Kidney (tissue), 14 donors: ENCODE measurements around the gene DHRS7B. TPM values are rescaled to one million over a fixed set of nuclear protein-coding genes. Genes with fewer than 3 reads are reported as not detected.

Experiments used
- DNase-seq, 5 donors: peaks; one replicate each; pipeline ENCODE4 v3.0.0-alpha.2; 2013 to 2020
- FAIRE-seq: peaks from 2 replicates; lab custom pipeline; 2012; peaks lifted over from hg19 to GRCh38; lab: Jason Lieb, UNC
- H3K27ac ChIP-seq, 2 donors: one replicate each; pipeline ENCODE4 v1.7.0; 2013; ENCODE audit warnings: low read depth in 2 of 2, low read length in 2 of 2, inconsistent platforms in 1 of 2
- H3K27me3 ChIP-seq: one replicate; pipeline ENCODE4 v1.7.1; 2013; ENCODE audit warnings: low read length, inconsistent platforms; ENCODE audit not compliant: control insufficient read depth, insufficient read depth
- H3K36me3 ChIP-seq, 3 donors: one replicate each; pipeline versions ENCODE4 v1.7.0 to v1.7.1; 2013; ENCODE audit warnings: low read length in 3 of 3, control low read depth in 1 of 3, inconsistent platforms in 1 of 3; ENCODE audit not compliant: insufficient read depth in 3 of 3, control insufficient read depth in 2 of 3
- H3K4me1 ChIP-seq, 3 donors: one replicate each; pipeline versions ENCODE4 v1.7.0 to v1.7.1; 2013; ENCODE audit warnings: low read length in 3 of 3, inconsistent platforms in 1 of 3, low read depth in 1 of 3; ENCODE audit not compliant: control insufficient read depth in 2 of 3, insufficient read depth in 2 of 3
- H3K4me3 ChIP-seq, 3 donors: one replicate each; pipeline versions ENCODE4 v1.7.0 to v1.8.1; 2013; ENCODE audit warnings: low read length in 3 of 3, control low read depth in 1 of 3, inconsistent platforms in 1 of 3
- H3K9ac ChIP-seq, 3 donors: one replicate each; pipeline versions ENCODE4 v1.7.0 to v1.7.1; 2013; ENCODE audit warnings: low read length in 3 of 3, control low read depth in 1 of 3, inconsistent platforms in 1 of 3
- H3K9me3 ChIP-seq, 3 donors: one replicate each; pipeline versions ENCODE4 v1.7.0 to v1.7.1; 2013; ENCODE audit warnings: low read length in 3 of 3, control low read depth in 1 of 3, inconsistent platforms in 1 of 3; ENCODE audit not compliant: control insufficient read depth in 2 of 3, insufficient read depth in 1 of 3
- CTCF ChIP-seq: IDR thresholded peaks from 3 replicates; pipeline ENCODE4 v1.5.1; 2012; ENCODE audit warnings: mild to moderate bottlenecking, moderate library complexity, borderline replicate concordance; ENCODE audit not compliant: insufficient read depth; ENCODE audit errors: extremely low read depth
- intact Hi-C: fragments of 100-400 bp; cut with DNase I; formaldehyde crosslinking; loops from one replicate; pipeline ENCODE4 v1.11.1; 2022
- polyA plus RNA-seq: library from polyadenylated mRNA; stranded (reverse); fragments of 350-450 nt; fragmentation: Illumina TruSeq; extraction: RNeasy Lipid Tissue Mini Kit (QIAGEN cat#74804); gene quantifications from one replicate; pipeline ENCODE4 v1.2.3, GENCODE V29; 2014; ENCODE audit warnings: low read depth, low replicate concordance; ENCODE audit not compliant: insufficient read depth
- total RNA-seq: library from RNA; stranded (reverse); fragmentation: NEBNext Ultra II Directional; extraction: Animal tissue kit (Norgen Biotek cat#: 25700); gene quantifications from one replicate; pipeline ENCODE4 v1.2.1, GENCODE V29; 2021
- donor health status: control.
- donor health status: control.
- donor health status: control.
- donor health status: control.
- donor health status: control.
- donor health status: DM: yes; HTN: yes; CAD: no.
- donor health status: Normal renal cell carcinoma (clear cell type).

Gene DHRS7B
- total and polyA plus RNA-seq, 2 donors from 2014 or later = 19.9 to 58.8 TPM

- Histone ChIP-seq H3K4me1 (peaks cover 0 to 20% (median 14%) of the 10 kb centered on the region in 3 donors), H3K9me3 (no peaks in the 10 kb centered on the region), H3K9ac (no peak overlapping the region), H3K27me3 (no peaks in the 10 kb centered on the region), H3K4me3 (no peak overlapping the region), H3K36me3 (no peaks in the 10 kb centered on the region), H3K27ac (no peak overlapping the region)
- intact Hi-C loops = no loop called here
- no peak for FAIRE-seq
- no peak for DNase-seq
- no peak for TF ChIP-seq CTCF
Observed at GRCh38 chr17:21217346-21217745, 90.6 kb downstream of the DHRS7B start.

GRCh38 chr17:21218101-21218500, 91.3 kb downstream of the DHRS7B start:
- Histone ChIP-seq H3K9ac (no peak overlapping the region), H3K9me3 (no peaks in the 10 kb centered on the region), H3K4me1 (peaks cover 0 to 13% (median 6%) of the 10 kb centered on the region in 3 donors), H3K27ac (no peak overlapping the region), H3K27me3 (no peaks in the 10 kb centered on the region), H3K4me3 (no peak overlapping the region), H3K36me3 (no peaks in the 10 kb centered on the region)
- DNase-seq (peak in 1 of 5 donors; percentile 12), FAIRE-seq (no peak)
- TF ChIP-seq CTCF = no peak
- intact Hi-C loops = no loop called here

DNA sequence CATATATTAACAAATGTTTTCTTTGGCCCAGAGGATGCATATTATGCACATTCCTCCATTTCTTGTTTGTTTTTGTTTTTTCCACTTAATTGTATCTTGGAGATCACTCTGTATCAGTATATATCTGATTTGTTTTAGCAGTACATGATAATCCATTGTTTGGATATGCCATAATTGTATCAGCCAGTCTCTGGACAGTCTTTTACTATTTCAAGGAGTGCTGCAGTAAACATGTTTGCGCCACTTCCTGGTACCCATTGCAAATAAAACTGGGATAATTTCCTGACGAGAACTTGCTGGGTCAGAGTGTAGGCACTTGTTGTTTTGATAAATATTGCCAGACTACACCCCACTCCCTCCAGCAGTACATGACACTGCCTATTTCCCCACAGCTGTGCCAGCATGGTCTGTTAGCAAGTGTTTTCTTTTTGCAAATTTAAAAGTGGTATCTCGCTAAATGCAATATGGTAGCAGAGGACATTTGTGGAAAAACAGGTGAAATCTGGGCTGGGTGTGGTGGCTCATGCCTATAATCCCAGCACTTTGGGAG, 92.1 kb downstream of the DHRS7B start:
- intact Hi-C loops = no loop called here

More for the DNA sequence above, 92.1 kb downstream of the DHRS7B start:
- Histone ChIP-seq H3K9me3 (no peaks in the 10 kb centered on the region), H3K9ac (no peak overlapping the region), H3K27me3 (no peaks in the 10 kb centered on the region), H3K36me3 (no peaks in the 10 kb centered on the region), H3K27ac (no peak overlapping the region), H3K4me1 (peaks cover 0 to 10% (median 4%) of the 10 kb centered on the region in 3 donors), H3K4me3 (no peak overlapping the region)
- no peak for FAIRE-seq
- DNase-seq = no peak
- TF ChIP-seq CTCF = no peak
